ENCODE measurements around the gene SIRT2.

SIRT2 gene

GRCh38 chr19:38842439-38843174 lies 56.8 kb downstream of the SIRT2 start:
- no peak for DNase-seq

- no peak for DNase-seq
Measured at GRCh38 chr19:38841787-38842438, 57.5 kb downstream of the SIRT2 start.

- no peak for DNase-seq
Measured at GRCh38 chr19:38841180-38841766, 58.1 kb downstream of the SIRT2 start.

DNA sequence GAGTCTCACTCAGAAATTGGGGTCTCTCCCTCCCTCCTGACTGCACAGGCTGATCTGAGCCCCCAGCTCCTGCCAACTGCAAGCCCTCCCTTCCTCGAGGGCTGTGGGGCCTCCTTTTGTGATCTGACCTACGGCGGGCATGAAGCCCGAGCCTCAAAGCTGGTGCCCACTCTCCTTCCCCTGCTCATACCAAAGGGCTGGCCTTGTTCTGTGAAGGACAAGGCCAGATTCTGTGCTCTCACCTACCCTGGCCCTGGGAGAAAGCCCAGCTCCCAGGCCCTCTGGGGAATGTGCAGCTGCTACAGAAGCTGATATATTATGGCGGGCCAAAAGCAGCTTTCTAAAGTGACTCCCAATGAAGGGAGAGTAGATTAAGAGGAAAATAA lies 58.8 kb downstream of the SIRT2 start:
- DNase-seq, result no peak

GRCh38 chr19:38839816-38840582 lies 59.4 kb downstream of the SIRT2 start:
- no peak for DNase-seq

GRCh38 chr19:38838986-38839761 lies 60.2 kb downstream of the SIRT2 start:
- DNase-seq, result no peak

DNA sequence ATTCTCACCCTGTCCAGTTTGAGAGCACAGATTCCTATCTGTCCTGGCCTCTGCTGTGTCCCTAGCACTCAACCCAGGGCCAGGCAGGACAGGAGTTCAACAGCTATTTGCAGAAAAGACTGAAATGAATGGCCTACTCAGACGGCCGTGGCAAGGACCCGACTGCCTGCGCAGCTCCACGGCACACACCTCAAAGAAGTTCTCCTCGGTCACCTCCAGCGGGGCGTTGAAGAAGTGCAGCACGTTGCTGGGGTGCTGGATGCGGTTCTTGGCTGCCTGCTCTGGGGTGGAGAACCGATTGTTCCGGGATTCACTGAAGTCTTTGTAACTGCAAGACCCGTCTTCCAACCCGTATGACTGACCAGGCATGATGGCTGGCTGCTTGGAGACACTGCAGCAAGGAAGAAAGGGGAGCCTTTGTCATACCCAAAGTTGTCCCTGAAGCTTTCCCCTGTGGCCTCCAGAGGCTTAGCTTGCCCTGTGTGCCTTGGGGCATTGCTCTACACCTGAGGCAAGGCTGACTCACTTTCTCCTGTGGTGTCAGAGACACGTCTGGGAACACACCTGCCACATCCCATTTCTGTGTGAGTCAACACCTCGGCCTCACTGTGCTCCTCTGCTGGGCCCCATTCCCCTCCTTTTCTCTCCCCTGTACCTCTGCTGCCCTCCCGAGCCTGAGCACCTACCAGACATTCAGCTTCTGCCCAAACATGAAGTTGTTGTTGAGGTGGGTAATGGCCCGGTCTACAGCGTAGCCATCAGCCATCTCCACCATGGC lies 61.0 kb downstream of the SIRT2 start:
- no peak for DNase-seq

GRCh38 chr19:38837656-38838121 lies 61.7 kb downstream of the SIRT2 start:
- DNase-seq, result no peak

DNA sequence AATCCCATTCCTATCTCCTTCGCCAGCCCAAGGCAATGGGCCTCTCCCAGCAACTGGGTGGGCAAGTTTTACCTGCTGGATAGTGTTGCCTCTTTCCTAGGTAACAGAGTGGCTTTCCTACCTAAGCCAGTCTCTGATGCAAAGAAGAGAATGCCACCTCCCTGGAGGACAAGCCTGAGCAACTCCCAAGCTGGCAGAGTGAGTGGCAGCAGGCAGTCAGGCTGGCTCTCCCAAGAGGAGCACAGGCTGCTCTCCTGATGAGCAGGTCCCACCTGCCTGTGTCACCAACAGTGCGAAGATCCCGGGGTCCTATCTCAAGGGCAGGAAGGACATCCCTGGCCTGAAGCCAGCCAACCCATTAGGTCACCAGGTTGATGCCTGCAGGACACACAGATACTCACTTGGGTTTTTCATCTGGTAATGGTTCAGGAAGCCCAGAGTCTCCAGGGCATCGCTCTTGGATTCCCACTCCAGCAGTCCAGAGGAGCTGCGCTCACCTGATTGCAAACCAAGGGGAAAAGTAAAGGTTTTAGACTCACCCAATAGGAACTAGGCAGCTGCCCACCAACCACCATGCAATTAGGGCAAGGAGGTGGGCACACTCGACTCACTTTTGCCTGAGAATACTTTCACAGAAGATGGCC lies 62.3 kb downstream of the SIRT2 start:
- no peak for DNase-seq

DNA sequence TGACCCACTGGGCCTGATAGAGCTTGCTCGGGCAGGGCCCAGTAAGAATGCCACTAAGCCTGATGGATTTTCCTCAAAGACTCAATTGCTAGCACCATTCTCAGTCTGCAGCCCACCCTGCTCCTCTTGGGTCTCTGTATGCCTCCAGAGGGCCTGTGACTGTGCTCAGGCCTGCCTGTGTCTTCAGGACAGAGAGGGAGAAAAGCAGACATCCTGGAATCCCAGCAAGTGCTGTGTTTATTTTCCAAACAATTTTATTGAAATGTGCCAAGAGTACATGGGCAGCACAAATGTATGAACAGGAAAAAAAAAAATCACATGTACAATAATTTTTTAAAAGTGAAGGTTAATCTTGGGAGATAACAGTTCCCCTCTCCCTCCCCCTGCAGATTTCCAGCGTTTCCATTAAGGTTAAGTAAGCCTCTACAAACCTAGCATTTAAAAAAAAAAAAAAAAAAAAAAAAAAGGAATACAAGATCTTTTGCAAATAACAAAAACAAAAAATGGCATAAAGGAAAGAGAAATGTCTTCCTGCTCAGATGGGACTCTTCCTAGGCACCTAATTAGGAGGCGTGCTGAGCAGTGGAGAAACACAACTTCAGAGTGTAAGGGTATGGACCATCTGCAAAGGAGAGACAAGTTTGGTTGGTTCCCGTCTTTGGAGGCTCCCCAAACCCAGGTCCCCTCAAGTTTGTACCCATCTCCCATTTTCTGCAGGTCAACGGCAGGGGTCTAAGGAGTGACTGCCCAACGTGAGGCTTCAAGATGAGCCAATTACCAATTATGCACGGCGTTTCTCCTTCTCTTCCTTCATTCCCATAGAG lies 63.0 kb downstream of the SIRT2 start:
- DNase-seq, result no peak

- DNase-seq, result no peak
Measured at GRCh38 chr19:38834590-38834989, 64.8 kb downstream of the SIRT2 start.

- DNase-seq, result no peak
Measured at GRCh38 chr19:38834104-38834490, 65.3 kb downstream of the SIRT2 start.

DNA sequence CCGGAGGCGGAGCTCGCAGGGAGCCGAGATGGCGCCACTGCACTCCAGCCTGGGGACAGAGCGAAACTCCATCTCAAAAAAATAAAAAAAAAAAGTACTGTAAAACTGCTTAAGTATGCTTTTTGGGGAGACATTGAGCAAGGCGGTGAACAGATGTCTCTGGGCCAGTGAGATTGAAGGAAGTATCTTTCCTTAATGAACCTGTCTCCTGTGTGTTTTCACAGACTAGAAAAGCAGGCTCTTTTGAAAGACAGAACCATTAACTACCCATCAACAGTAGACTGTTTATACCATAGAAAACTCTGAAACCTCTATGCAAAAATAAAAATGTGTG lies 66.4 kb downstream of the SIRT2 start:
- peak; percentile 35 for DNase-seq

DNA sequence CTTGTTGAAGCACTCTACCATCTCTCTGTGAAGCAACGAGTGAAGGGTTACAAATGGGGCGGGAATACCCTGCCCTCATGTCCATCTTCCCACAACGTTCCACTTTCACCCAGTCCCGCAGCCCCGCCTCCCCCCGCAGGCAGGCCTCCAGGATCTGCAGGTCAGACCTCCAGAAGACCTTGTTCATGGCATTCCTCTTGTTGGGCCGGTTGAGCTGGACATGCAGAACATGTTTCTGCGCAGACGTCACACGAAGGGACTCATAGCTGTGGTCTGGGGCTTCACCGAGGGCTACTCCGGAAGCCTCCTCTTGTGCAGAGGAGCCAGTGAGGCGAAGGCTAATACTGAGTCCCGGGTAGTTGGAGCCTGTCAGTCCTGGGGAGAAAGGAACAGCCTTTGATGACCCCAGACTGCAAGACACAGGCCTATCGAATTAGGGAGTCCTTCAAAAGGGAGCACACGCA lies 68.2 kb downstream of the SIRT2 start:
- peak; percentile 70 for DNase-seq

- no peak for DNase-seq
Measured at GRCh38 chr19:38830039-38830733, 69.2 kb downstream of the SIRT2 start.

DNA sequence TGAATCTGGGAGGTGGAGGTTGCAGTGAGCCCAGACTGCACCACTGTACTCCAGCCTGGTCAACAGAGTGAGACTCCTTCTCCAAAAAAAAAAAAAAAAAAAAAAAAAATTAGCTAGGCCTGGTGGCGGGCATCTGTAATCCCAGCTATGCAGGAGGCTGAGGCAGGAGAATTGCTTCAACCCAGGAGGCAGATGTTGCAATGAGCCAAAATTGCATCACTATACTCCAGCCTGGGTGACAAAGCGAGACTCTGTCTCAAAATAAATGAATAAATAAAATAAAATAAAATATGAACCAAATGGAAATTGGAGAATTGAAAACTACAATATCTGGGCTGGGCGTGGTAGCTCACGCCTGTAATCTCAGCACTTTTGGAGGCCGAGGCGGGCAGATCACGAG lies 70.2 kb downstream of the SIRT2 start:
- DNase-seq, result peak; percentile 82
